Thyroid gland (tissue), 4 donors: ENCODE data around the gene PSPN. TPM values are rescaled to one million over a fixed set of nuclear protein-coding genes. Genes with fewer than 3 reads are reported as not detected.
"Not testable (repeated sequence)": the region's sequence is repeated elsewhere in the genome, so short reads cannot be mapped to it uniquely, and the experiment has no call there.

Source experiments
- DNase-seq, 2 donors: peaks; one replicate each; pipeline ENCODE4 v3.0.0-alpha.2; 2019
- H3K27ac ChIP-seq, 3 donors: fragments of 200-600 bp; sonication (generic); 1 replicate in 2 of 3; 2 replicates in 1 of 3; pipeline ENCODE4 v1.5.1; 2016 to 2019; ENCODE audit warnings: mild to moderate bottlenecking in 1 of 3, moderate library complexity in 1 of 3
- H3K27me3 ChIP-seq: fragments of 200-600 bp; sonication (generic); one replicate; pipeline ENCODE4 v1.5.1; 2019
- H3K36me3 ChIP-seq, 2 donors: fragments of 200-600 bp; sonication (generic); one replicate each; pipeline ENCODE4 v1.5.1; 2016 to 2019
- H3K4me1 ChIP-seq, 2 donors: fragments of 200-600 bp; sonication (generic); one replicate each; pipeline ENCODE4 v1.5.1; 2017 to 2019
- H3K4me3 ChIP-seq, 3 donors: fragments of 200-600 bp; sonication (generic); replicated peaks in 1 of 3; 1 replicate in 2 of 3; 2 replicates in 1 of 3; pipeline ENCODE4 v1.5.1; 2016; ENCODE audit warnings: mild to moderate bottlenecking in 1 of 3
- H3K9me3 ChIP-seq: fragments of 200-600 bp; sonication (generic); one replicate; pipeline ENCODE4 v1.5.1; 2017
- POLR2A ChIP-seq, 2 donors: fragments of 450-650 bp; IDR thresholded peaks; one replicate each; pipeline ENCODE4 v1.6.1; 2017; ENCODE audit warnings: antibody characterized with exemption in 2 of 2, mild to moderate bottlenecking in 2 of 2, moderate library complexity in 1 of 2
- WGBS, 2 donors: methylation state at CpG; one replicate each; pipeline ENCODE4 v1.1.5; 2017; 5-methylcytosine and 5-hydroxymethylcytosine counted together
- intact Hi-C: fragments of 100-400 bp; cut with DNase I; formaldehyde crosslinking; loops from one replicate; pipeline ENCODE4 v1.15.1; 2023
- total RNA-seq, 4 donors: library from RNA; depleted of rRNA; stranded (reverse); fragments of >200 nt; gene quantifications; one replicate each; pipeline ENCODE4 v1.2.3, GENCODE V29; 2016
- TF ChIP-seq, protein P1 (sequence below), 6 experiments: fragments of 200-600 bp in 3 of 6; fragments of 450-650 bp in 3 of 6; sonication (generic) in 3 of 6; IDR thresholded peaks; one replicate each; pipeline ENCODE4 v1.5.1; 2016 to 2019; ENCODE audit warnings: antibody characterized with exemption in 6 of 6, mild to moderate bottlenecking in 2 of 6, inconsistent platforms in 1 of 6, moderate library complexity in 1 of 6

PSPN gene
- total RNA-seq, 4 donors from 2014 or later = 1.1 to 6.7 (median 2.6) TPM

DNA sequence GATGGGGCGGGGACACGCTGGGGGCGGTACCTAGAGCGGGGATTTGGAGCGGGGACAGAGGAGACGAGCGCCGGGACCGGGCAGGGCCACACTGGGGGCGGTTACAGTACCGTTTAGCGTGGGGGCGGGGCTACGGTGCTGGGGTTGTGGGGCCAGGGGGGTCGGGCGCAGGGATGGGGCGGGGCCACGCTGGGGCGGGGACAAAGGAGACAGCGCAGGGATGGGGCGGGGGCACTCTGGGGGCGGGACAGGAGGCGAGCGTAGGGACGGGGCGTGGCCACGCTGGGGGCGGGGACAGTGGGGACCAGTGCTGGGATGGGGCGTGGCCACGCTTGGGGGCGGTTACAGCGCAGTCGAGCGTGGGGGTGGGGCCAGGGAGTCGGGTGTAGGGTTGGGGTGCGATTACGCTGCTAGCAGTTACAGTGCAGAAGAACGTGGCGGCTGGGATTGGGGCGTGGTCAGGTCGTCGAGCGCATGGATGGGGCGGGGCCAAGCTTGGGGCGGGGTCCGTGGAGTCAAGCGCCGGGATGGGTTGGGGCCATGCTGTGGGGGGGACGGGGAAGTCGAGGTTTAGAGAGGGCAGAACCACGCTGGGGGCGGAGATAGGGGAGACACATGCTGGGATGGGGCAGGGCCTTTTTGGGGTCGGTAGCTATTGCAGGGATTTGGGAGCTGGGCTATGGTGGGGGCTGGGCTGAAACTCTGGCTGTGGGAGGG, 2.5 kb downstream of the PSPN start:
- H3K4me1 ChIP-seq = peaks cover 17 to 24% of the 10 kb centered on the region in 2 donors
- DNase-seq = peak; percentile 97 to 98
- H3K36me3 ChIP-seq = peaks cover 9 to 21% of the 10 kb centered on the region in 2 donors
- no peaks in the 10 kb centered on the region for H3K27me3 ChIP-seq
- intact Hi-C loops = loop anchor here (10.0 kb wide), 1 partner anchor 52 kb away; the partner anchor contains the start of gene KHSRP
- WGBS, 2 donors = 2 to 3% methylated on average over 21 to 35 of the region's 53 CpGs
- TF ChIP-seq, protein P1, sequence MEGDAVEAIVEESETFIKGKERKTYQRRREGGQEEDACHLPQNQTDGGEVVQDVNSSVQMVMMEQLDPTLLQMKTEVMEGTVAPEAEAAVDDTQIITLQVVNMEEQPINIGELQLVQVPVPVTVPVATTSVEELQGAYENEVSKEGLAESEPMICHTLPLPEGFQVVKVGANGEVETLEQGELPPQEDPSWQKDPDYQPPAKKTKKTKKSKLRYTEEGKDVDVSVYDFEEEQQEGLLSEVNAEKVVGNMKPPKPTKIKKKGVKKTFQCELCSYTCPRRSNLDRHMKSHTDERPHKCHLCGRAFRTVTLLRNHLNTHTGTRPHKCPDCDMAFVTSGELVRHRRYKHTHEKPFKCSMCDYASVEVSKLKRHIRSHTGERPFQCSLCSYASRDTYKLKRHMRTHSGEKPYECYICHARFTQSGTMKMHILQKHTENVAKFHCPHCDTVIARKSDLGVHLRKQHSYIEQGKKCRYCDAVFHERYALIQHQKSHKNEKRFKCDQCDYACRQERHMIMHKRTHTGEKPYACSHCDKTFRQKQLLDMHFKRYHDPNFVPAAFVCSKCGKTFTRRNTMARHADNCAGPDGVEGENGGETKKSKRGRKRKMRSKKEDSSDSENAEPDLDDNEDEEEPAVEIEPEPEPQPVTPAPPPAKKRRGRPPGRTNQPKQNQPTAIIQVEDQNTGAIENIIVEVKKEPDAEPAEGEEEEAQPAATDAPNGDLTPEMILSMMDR (IDR thresholded peaks at IDR 0.05) = no peak
- no peak for TF ChIP-seq POLR2A (IDR thresholded peaks at IDR 0.05)
- H3K4me3 ChIP-seq = peak overlapping the region; percentile 95 to 96 (median 95)
- H3K27ac ChIP-seq = peak overlapping the region; percentile 93 to 99 (median 98)
- no peaks in the 10 kb centered on the region for H3K9me3 ChIP-seq

DNA sequence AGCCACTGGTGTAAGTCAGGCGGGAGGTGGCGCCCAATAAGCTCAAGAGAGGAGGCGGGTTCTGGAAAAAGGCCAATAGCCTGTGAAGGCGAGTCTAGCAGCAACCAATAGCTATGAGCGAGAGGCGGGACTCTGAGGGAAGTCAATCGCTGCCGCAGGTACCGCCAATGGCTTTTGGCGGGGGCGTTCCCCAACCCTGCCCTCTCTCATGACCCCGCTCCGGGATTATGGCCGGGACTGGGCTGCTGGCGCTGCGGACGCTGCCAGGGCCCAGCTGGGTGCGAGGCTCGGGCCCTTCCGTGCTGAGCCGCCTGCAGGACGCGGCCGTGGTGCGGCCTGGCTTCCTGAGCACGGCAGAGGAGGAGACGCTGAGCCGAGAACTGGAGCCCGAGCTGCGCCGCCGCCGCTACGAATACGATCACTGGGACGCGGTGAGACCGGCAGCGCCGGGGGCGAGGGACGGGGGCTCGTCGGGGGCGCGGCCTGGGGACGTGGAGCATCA, 3.1 kb downstream of the PSPN start, which contains the start of gene ALKBH7:
Gene ALKBH7, plus strand, starts transcription at position 201 of the 502 bp plus-strand sequence. Its CDS starts 27 bp downstream, at position 228.
- Histone ChIP-seq H3K4me1 (peaks cover 11 to 18% of the 10 kb centered on the region in 2 donors), H3K36me3 (peaks cover 14 to 27% of the 10 kb centered on the region in 2 donors), H3K27me3 (no peaks in the 10 kb centered on the region), H3K27ac (peak within 1 kb of the TSS; percentile 93 to 99 (median 98)), H3K9me3 (no peaks in the 10 kb centered on the region), H3K4me3 (peak within 1 kb of the TSS; percentile 95 to 96 (median 95))
- peak; percentile 100 for DNase-seq
- intact Hi-C loops = loop anchor here (10.0 kb wide), 1 partner anchor 52 kb away; the partner anchor contains the start of gene KHSRP
- peak in 1 of 2 donors; percentile 84 for TF ChIP-seq POLR2A (IDR thresholded peaks at IDR 0.05)
- TF ChIP-seq, protein P1 (IDR thresholded peaks at IDR 0.05) = no peak
- WGBS, 2 donors = 0% methylated on average over 4 to 6 of the region's 47 CpGs

DNA sequence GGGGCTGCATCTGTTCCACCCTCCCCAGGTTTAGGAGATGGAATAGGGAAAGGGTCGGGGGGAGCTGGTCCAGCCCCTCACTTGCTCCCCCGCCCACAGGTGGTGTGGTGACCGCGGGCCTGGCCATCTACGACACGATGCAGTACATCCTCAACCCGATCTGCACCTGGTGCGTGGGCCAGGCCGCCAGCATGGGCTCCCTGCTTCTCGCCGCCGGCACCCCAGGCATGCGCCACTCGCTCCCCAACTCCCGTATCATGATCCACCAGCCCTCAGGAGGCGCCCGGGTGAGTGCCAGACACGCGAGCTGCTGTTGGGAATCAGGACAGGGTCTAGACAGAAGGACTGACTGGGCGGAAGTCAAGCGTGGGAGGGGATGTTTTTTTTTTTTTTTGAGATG, 11.4 kb downstream of the PSPN start:
- Histone ChIP-seq H3K4me1 (peaks cover 4 to 14% of the 10 kb centered on the region in 2 donors), H3K4me3 (no peak overlapping the region), H3K9me3 (no peaks in the 10 kb centered on the region), H3K27ac (no peak overlapping the region), H3K27me3 (no peaks in the 10 kb centered on the region), H3K36me3 (peaks cover 40 to 45% of the 10 kb centered on the region in 2 donors)
- intact Hi-C loops = no loop called here
- no peak for DNase-seq
- TF ChIP-seq, protein P1 (IDR thresholded peaks at IDR 0.05) = no peak
- TF ChIP-seq POLR2A (IDR thresholded peaks at IDR 0.05) = no peak
- 97% methylated on average over 18 to 21 of the region's 21 CpGs for WGBS, 2 donors

DNA sequence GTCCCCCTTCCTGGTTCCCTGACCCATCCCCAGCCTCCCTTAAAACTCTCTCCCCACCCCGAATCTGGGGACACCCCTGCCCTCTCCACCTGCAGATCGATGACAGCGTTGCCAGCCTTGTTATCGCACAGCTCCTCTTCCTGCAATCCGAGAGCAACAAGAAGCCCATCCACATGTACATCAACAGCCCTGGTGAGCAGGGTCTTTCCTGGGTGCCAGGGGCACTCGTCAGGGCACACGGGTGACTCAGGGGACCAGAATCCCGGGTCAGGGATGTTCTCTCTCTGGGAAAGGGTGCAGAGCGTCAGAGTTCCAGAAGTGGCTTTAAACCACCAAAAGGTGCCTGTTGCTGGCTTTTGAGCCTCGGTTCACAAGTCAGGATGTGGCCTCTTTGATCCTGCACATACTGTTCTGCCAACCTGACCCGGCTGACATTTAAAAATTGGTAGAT, 13.4 kb downstream of the PSPN start:
- Histone ChIP-seq H3K27ac (peak overlapping the region; percentile 81 to 86 (median 84)), H3K36me3 (peaks cover 21 to 30% of the 10 kb centered on the region in 2 donors), H3K9me3 (no peaks in the 10 kb centered on the region), H3K4me1 (peaks cover 4 to 14% of the 10 kb centered on the region in 2 donors), H3K4me3 (peak overlapping the region in 1 of 3 donors; percentile 94), H3K27me3 (no peaks in the 10 kb centered on the region)
- no peak for DNase-seq
- intact Hi-C loops = no loop called here
- WGBS, 2 donors = 33 to 47% methylated on average over 11 of the region's 11 CpGs
- TF ChIP-seq, protein P1 (IDR thresholded peaks at IDR 0.05) = no peak
- no peak for TF ChIP-seq POLR2A (IDR thresholded peaks at IDR 0.05)

DNA sequence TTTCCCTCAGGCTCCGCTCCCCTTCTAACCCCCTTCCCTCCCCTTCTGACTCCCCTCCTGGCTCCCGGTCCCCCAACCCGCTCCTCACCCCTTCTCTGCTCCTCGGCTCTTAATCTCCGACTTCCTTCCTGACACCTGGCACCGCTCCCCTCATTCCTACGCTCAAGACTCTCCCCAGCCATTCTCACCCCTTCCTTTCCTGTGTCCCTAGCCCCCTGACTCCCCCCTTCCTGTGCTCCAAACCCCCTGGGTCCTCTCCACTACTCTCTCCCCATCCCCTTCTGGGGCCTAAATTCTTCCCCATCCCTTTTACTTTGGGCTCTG, 13.7 kb downstream of the PSPN start:
- Histone ChIP-seq H3K27me3 (no peaks in the 10 kb centered on the region), H3K36me3 (peaks cover 18 to 28% of the 10 kb centered on the region in 2 donors), H3K4me3 (peak overlapping the region; percentile 70 to 94 (median 90)), H3K4me1 (peaks cover 4 to 14% of the 10 kb centered on the region in 2 donors), H3K9me3 (no peaks in the 10 kb centered on the region), H3K27ac (peak overlapping the region; percentile 81 to 86 (median 84))
- TF ChIP-seq, protein P1 (IDR thresholded peaks at IDR 0.05) = no peak
- TF ChIP-seq POLR2A (IDR thresholded peaks at IDR 0.05) = no peak
- WGBS, 2 donors = 0 to 1% methylated on average over 6 to 7 of the region's 7 CpGs
- intact Hi-C loops = no loop called here
- DNase-seq = peak in 1 of 2 donors; percentile 29

DNA sequence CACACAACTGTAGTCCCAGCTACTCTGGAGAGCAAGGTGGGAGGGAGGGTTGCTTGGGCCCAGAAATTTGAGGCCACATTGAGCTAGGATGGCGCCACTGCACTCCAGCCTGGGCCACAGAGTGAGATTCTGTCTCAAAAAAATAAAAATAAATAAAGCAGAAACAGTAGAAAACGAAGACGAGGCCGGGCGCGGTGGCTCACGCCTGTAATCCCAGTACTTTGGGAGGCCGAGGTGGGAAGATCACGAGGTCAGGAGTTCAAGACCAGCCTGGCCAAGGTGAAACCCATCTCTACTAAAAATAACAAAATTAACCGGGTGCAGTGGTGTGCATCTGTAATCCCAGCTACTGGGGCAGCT, 14.9 kb downstream of the PSPN start:
- peak overlapping the region in 1 of 3 donors; percentile 94 for H3K4me3 ChIP-seq
- intact Hi-C loops, H3K9me3 ChIP-seq, H3K27me3 ChIP-seq, DNase-seq: not testable (repeated sequence)
- peaks cover 7 to 16% of the 10 kb centered on the region in 2 donors for H3K36me3 ChIP-seq
- H3K4me1 ChIP-seq = peaks cover 4 to 14% of the 10 kb centered on the region in 2 donors
- peak overlapping the region in 2 of 3 donors; percentile 81 to 86 for H3K27ac ChIP-seq
- 91 to 93% methylated on average over 10 of the region's 10 CpGs for WGBS, 2 donors

DNA sequence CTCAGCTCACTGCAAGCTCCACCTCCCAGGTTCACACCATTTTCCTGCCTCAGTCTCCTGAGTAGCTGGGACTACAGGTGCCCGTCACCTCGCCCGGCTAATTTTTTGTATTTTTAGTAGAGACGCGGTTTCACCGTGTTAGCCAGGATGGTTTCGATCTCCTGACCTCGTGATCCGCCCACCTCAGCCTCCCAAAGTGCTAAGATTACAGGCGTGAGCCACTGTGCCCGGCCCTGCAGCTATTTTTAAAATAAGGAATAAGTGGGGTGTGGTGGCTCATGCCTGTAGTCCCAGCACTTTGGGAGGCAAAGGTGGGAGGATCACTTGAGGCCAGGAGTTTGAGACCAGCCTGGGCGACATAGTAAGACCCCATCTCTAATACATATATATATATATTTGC, 15.3 kb downstream of the PSPN start:
- H3K9me3 ChIP-seq, H3K4me3 ChIP-seq, intact Hi-C loops, H3K27me3 ChIP-seq, DNase-seq, H3K27ac ChIP-seq: not testable (repeated sequence)
- Histone ChIP-seq H3K4me1 (peaks cover 4 to 14% of the 10 kb centered on the region in 2 donors), H3K36me3 (peaks cover 4 to 13% of the 10 kb centered on the region in 2 donors)
- WGBS, 2 donors = 94 to 96% methylated on average over 12 of the region's 12 CpGs
